HL-60 (cell line): Measurements from ENCODE around the gene DNAH6.
"Not testable (repeated sequence)": the region's sequence is repeated elsewhere in the genome, so short reads cannot be mapped to it uniquely, and the experiment has no call there.

Source experiments
- CTCF ChIP-seq: IDR thresholded peaks from one replicate; pipeline ENCODE4 v1.5.1; 2011; ENCODE audit warnings: low read length, control low read depth, inconsistent platforms; ENCODE audit not compliant: insufficient read depth
- POLR2AphosphoS5 ChIP-seq: IDR thresholded peaks from 2 replicates; pipeline ENCODE4 v1.6.1; 2012; ENCODE audit warnings: low read depth
- SPI1 ChIP-seq: IDR thresholded peaks from 2 replicates; pipeline ENCODE4 v1.6.1; 2012; ENCODE audit warnings: low read depth, mild to moderate bottlenecking, borderline replicate concordance
- TF ChIP-seq, protein P1 (sequence below): IDR thresholded peaks from 2 replicates; pipeline ENCODE4 v1.6.1; 2012; ENCODE audit warnings: low read depth; ENCODE audit not compliant: insufficient replicate concordance

DNA sequence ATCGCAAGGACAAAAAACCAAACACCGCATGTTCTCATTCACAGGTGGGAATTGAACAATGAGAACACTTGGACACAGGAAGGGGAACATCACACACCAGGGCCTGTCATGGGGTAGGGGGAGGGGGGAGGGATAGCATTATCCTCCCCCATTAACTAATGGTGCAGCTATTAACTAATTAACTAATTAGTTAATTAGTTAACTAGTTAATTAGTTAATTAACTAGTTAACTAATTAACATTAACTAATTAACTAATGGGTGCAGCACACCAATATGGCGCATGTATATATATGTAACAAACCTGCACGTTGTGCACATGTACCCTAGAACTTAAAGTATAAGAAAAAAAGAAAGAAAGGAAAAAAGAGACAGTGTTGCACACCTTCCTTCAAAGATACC lies 352.0 kb downstream of the DNAH6 start:
- TF ChIP-seq CTCF, POLR2AphosphoS5, SPI1: not testable (repeated sequence)
- TF ChIP-seq, protein P1, sequence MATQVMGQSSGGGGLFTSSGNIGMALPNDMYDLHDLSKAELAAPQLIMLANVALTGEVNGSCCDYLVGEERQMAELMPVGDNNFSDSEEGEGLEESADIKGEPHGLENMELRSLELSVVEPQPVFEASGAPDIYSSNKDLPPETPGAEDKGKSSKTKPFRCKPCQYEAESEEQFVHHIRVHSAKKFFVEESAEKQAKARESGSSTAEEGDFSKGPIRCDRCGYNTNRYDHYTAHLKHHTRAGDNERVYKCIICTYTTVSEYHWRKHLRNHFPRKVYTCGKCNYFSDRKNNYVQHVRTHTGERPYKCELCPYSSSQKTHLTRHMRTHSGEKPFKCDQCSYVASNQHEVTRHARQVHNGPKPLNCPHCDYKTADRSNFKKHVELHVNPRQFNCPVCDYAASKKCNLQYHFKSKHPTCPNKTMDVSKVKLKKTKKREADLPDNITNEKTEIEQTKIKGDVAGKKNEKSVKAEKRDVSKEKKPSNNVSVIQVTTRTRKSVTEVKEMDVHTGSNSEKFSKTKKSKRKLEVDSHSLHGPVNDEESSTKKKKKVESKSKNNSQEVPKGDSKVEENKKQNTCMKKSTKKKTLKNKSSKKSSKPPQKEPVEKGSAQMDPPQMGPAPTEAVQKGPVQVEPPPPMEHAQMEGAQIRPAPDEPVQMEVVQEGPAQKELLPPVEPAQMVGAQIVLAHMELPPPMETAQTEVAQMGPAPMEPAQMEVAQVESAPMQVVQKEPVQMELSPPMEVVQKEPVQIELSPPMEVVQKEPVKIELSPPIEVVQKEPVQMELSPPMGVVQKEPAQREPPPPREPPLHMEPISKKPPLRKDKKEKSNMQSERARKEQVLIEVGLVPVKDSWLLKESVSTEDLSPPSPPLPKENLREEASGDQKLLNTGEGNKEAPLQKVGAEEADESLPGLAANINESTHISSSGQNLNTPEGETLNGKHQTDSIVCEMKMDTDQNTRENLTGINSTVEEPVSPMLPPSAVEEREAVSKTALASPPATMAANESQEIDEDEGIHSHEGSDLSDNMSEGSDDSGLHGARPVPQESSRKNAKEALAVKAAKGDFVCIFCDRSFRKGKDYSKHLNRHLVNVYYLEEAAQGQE, result not testable (repeated sequence)
